SK-N-MC (cell line): ENCODE results near the gene CEACAM18.

Experiments
- DNase-seq: peaks from one replicate; pipeline ENCODE4 v3.0.0-alpha.2; 2011; ENCODE audit warnings: low read depth, low spot score
- H3K27ac ChIP-seq: fragments of 200-600 bp; sonication (generic); 2 replicates; pipeline ENCODE4 v1.5.1; 2016; ENCODE audit warnings: mixed run types
- H3K36me3 ChIP-seq: fragments of 200-600 bp; sonication (generic); 2 replicates; pipeline ENCODE4 v1.6.1; 2017; ENCODE audit warnings: antibody characterized with exemption, low read length, mixed read lengths; ENCODE audit not compliant: insufficient read depth
- H3K4me3 ChIP-seq: fragments of 200-600 bp; sonication (generic); 2 replicates; pipeline ENCODE4 v1.5.1; 2016
- H3K9ac ChIP-seq: fragments of 200-600 bp; sonication (generic); 2 replicates; pipeline ENCODE4 v1.8.0; 2017; ENCODE audit warnings: mixed run types, mixed read lengths; ENCODE audit not compliant: insufficient read length
- H3K9me3 ChIP-seq: fragments of 200-600 bp; sonication (generic); 2 replicates; pipeline ENCODE4 v1.6.1; 2017; ENCODE audit warnings: low read depth, mild to moderate bottlenecking, antibody characterized with exemption, low read length, moderate library complexity, mixed read lengths
- EZH2 ChIP-seq: fragments of 200-600 bp; sonication (generic); IDR thresholded peaks from one replicate; pipeline ENCODE4 v1.6.1; 2017; ENCODE audit warnings: antibody characterized with exemption
- FOXP2 ChIP-seq: optimal IDR thresholded peaks from 2 replicates; pipeline ENCODE3; 2011; ENCODE audit warnings: mild to moderate bottlenecking, moderate library complexity; ENCODE audit not compliant: insufficient read depth; ENCODE audit errors: extremely low read length, control extremely low read depth
- POLR2AphosphoS5 ChIP-seq: IDR thresholded peaks from 2 replicates; pipeline ENCODE4 v1.6.1; 2012; ENCODE audit warnings: mild to moderate bottlenecking, low read depth, low read length, borderline replicate concordance

Gene CEACAM18

DNA sequence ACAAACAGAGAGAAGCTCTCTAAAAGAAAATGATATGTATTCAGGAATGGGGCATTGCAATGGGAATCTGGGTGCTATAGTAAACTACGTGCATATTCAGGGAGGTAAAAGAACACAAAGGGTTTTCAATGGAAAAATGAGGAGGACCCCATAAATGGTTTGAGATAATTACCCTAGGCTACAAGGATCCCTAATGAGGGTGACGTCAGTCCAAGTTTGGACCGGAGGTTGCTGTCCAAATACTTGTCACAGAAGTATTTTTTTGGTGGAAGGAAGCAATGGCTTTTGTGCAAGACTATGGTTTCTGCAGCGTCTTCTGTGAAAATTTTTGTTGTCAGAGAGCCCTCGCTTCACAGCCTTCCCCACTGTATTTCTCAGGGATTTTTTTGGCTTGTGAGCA lies 995 bp upstream of the CEACAM18 start:
- no peaks in the 10 kb centered on the region for H3K36me3 ChIP-seq
- no peak for DNase-seq
- H3K27ac ChIP-seq = no peak overlapping the region
- TF ChIP-seq FOXP2 (no peak), EZH2 (no peak)
- no peaks in the 10 kb centered on the region for H3K9me3 ChIP-seq
- no peak overlapping the region for H3K4me3 ChIP-seq
- no peak overlapping the region for H3K9ac ChIP-seq

GRCh38 chr19:51479531-51480331 lies 1.4 kb downstream of the CEACAM18 start:
- no peak overlapping the region for H3K9ac ChIP-seq
- TF ChIP-seq POLR2AphosphoS5 = no peak
- TF ChIP-seq FOXP2 = no peak
- no peak for TF ChIP-seq EZH2

GRCh38 chr19:51480590-51480989 lies 2.3 kb downstream of the CEACAM18 start:
- TF ChIP-seq POLR2AphosphoS5 (no peak), EZH2 (no peak), FOXP2 (no peak)
- H3K9me3 ChIP-seq = no peaks in the 10 kb centered on the region
- no peak overlapping the region for H3K27ac ChIP-seq
- no peaks in the 10 kb centered on the region for H3K36me3 ChIP-seq
- no peak overlapping the region for H3K9ac ChIP-seq
- no peak overlapping the region for H3K4me3 ChIP-seq
- no peak for DNase-seq

More at GRCh38 chr19:51479531-51480331, 1.4 kb downstream of the CEACAM18 start:
- H3K36me3 ChIP-seq = no peaks in the 10 kb centered on the region
- no peak overlapping the region for H3K27ac ChIP-seq
- H3K9me3 ChIP-seq = no peaks in the 10 kb centered on the region
- no peak for DNase-seq
- H3K4me3 ChIP-seq = no peak overlapping the region

- no peaks in the 10 kb centered on the region for H3K9me3 ChIP-seq
- no peak for DNase-seq
- TF ChIP-seq FOXP2 (no peak), EZH2 (no peak), POLR2AphosphoS5 (no peak)
- H3K9ac ChIP-seq = no peak overlapping the region
- H3K27ac ChIP-seq = no peak overlapping the region
- no peak overlapping the region for H3K4me3 ChIP-seq
- no peaks in the 10 kb centered on the region for H3K36me3 ChIP-seq
Observed at GRCh38 chr19:51485960-51486660, 7.8 kb downstream of the CEACAM18 start.

- no peak overlapping the region for H3K4me3 ChIP-seq
- TF ChIP-seq FOXP2 (no peak), EZH2 (no peak), POLR2AphosphoS5 (no peak)
- H3K9me3 ChIP-seq = no peaks in the 10 kb centered on the region
- H3K9ac ChIP-seq = no peak overlapping the region
- no peaks in the 10 kb centered on the region for H3K36me3 ChIP-seq
- DNase-seq = no peak
- H3K27ac ChIP-seq = no peak overlapping the region
Observed at GRCh38 chr19:51488491-51488890, 10.2 kb downstream of the CEACAM18 start.

DNA sequence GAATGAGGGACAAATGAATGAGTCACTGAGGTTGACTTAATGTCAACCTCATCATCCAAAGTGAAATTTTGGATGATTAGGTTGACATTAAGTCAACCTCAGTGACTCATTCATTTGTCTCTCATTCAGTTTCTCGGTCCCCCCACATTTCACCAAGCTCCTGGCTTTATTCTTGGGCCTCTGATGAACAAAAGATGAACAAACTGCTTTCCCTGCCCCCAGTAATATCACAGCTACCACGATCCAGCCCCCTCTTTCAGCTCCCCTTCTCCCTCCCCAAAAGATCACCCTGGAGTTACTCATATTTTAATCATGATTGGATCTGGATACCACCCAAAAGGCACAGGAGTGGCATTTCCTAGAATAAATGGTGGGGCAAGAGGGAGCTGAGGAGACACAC lies 10.8 kb downstream of the CEACAM18 start:
- no peak for DNase-seq
- H3K9ac ChIP-seq = no peak overlapping the region
- H3K9me3 ChIP-seq = no peaks in the 10 kb centered on the region
- no peak overlapping the region for H3K27ac ChIP-seq
- no peak for TF ChIP-seq EZH2
- no peak for TF ChIP-seq POLR2AphosphoS5
- no peak for TF ChIP-seq FOXP2
- no peaks in the 10 kb centered on the region for H3K36me3 ChIP-seq
- H3K4me3 ChIP-seq = no peak overlapping the region

DNA sequence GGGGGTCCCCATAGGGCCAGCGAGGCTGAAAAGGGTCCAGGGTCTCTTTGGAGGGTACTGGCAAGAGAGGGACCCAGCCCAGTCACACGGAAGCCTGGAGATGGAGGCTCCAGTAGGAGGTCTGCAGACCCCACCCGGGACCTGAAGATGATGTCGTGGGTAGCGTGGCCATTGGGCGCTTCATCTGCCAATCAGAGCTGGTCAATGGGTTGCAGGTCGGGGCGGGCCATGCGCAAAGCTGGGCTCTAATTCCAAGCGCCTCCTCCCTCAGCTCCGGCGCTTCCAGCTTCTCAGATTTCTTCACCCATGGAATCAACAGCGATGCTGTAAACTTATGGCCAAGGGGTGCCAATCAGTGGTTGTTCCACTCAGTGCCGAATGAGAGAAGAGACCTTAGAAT lies 12.3 kb downstream of the CEACAM18 start:
- Histone ChIP-seq H3K27ac (no peak overlapping the region), H3K9me3 (no peaks in the 10 kb centered on the region), H3K36me3 (no peaks in the 10 kb centered on the region), H3K9ac (no peak overlapping the region), H3K4me3 (no peak overlapping the region)
- DNase-seq = no peak
- no peak for TF ChIP-seq FOXP2
- TF ChIP-seq POLR2AphosphoS5 = no peak
- no peak for TF ChIP-seq EZH2

GRCh38 chr19:51491586-51491985 lies 13.2 kb downstream of the CEACAM18 start:
- Histone ChIP-seq H3K4me3 (no peak overlapping the region), H3K9ac (no peak overlapping the region), H3K27ac (no peak overlapping the region), H3K9me3 (no peaks in the 10 kb centered on the region), H3K36me3 (no peaks in the 10 kb centered on the region)
- TF ChIP-seq POLR2AphosphoS5 = no peak
- no peak for DNase-seq
